GM21423 (cell line): ENCODE measurements around the gene SLC38A2.

Experiments used
- ATAC-seq: cut with Tn5 transposase; IDR thresholded peaks from one replicate; pipeline ENCODE4 v1.9.1; 2021; ENCODE audit warnings: mild to moderate bottlenecking, moderate library complexity; ENCODE audit not compliant: unreplicated experiment

The SLC38A2 gene

DNA sequence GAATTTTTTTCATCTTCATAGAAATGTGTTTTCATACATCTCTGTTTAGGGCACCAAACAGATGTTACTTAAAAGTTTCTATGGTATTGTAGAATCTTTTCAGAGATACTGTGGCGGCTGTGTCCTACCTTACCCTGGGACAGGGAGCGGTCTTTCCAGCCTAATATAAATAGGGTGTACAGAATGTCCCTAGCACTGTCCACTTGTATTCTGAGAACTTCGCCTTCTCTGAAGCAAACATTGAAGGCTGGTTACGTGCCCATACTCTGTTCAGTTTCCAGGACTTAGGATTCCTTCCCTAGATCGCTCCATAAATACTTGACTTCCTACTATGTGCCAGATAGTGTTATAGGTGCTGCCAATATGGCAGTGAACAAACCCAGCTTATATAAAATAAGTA, 24.3 kb upstream of the SLC38A2 start:
- no peak for ATAC-seq

DNA sequence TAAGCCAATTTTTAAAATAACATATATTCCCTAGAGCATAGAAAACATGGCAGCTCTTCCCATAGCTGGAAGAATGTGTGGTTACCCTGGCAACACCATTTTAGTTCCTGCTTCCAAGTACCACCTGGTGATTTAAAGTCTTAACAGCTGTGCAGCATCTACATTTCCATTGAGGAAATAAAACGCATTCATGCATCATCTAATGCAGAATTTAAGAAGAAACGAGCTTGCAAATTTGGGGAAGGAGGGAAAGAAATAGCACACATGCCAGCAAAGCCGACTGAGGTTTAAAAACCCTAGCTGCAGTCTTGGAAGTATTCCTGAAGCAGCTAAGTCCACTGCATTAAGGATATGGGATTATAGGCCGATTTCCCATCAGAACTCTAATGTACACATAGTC, 22.8 kb upstream of the SLC38A2 start:
- ATAC-seq = no peak

DNA sequence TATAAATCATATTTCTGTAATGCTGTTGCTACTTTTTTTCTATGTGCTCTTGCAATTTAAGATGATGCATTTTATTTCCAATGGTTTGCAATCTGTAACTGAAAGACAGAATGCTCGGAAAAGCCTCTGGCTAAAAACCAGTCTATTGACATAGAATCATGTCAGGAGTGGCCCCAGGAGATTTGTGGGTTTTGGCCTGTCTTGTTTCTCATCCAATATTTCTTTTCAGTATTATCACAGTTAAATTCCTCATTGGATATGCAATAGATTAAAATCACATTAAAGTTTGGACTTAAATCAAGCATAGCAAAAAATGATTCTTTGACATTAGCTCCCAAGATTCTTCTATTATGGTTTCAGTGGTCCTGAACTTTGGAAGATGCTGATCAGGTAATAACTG, 19.1 kb upstream of the SLC38A2 start:
- ATAC-seq = no peak

DNA sequence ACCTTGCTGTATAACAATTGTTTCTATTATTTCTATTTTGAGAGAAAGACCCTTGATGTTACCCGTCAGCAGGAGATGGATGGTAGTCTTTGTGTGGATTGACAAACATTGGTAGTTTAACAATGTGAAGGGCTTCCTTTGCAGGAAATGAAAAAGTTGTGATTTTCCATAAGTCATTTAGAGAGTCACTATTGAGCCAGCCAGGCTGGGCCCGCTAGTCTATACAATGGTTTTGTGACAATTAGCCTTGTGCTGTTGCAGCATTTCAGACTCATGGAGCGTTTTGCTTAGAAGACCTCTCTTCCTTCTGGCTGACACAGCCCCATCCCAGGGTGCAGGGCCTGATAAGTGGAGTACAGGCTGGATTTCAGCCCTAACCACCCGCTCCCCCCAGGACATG, 18.3 kb upstream of the SLC38A2 start:
- ATAC-seq = no peak

DNA sequence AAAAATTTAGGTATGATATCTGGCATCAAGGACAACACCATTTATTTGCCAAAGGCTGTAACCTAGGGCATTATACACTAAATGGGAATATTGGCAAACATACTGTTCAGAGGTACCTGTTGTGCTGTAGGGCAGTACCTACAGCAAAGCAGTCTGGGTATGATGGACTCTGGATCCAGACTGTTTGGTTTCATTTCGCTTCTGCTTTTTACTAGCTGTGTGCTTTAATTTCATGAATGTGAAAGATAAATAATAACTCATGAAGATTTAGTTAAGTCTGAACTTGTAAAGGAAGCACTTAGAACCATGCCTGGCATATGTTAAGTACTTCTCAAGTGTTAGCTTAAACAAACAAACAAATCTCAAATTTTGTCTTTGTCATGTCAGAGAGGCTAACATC, 17.7 kb upstream of the SLC38A2 start:
- no peak for ATAC-seq

DNA sequence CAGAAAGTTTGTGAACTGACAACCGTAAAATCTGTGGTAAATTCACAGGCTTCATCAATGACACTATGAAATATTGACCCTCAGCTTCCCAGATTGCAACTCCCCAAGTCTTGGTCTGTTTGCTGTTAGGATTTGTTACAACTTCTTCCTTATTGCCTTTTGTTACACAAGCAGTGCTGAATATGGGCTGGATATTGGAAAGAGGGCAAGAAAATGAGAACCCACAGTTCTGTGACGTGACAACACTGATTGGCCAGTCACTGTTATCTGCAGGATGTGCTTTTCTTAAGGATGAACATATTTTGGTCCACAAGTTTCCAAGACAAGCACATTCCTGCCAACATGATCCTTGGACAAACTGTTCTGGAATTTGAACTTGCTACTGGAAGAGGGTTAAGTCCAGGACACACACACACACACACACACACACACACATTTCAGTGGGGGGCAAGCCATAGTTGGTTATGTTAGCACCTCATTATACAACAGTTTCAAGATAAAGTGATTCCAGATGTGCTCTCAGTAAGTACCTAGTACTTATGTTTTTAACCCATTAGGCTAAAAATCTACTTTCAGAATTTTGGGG, 16.6 kb upstream of the SLC38A2 start:
- ATAC-seq = no peak

DNA sequence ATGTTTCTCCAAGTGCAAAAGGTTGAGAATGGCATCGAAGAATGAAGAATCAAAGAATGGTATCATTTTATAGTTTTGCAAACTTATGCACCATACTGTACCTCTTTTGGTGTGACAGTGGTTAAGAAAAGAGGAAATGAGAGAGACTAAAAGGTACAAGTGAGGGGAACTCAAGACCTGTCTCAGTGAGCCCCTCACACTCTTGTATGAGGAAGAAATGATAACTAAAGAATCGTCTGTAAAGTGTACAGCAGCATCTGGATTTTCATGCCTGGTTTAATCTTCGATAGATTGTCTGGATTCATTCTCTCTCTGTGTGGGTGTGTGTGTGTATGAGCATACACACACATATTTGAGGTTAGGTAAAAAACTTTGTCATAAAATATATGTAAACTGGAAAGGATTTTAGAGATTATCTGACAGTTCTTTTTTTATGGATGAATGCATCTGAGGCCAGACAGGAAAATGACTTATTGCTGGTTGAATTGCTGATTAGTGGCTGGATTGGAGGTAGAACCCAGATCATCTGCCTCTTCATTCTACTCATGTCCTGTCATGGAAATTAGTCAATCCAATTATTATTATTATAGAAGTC, 16.0 kb upstream of the SLC38A2 start:
- ATAC-seq = peak; percentile 59

DNA sequence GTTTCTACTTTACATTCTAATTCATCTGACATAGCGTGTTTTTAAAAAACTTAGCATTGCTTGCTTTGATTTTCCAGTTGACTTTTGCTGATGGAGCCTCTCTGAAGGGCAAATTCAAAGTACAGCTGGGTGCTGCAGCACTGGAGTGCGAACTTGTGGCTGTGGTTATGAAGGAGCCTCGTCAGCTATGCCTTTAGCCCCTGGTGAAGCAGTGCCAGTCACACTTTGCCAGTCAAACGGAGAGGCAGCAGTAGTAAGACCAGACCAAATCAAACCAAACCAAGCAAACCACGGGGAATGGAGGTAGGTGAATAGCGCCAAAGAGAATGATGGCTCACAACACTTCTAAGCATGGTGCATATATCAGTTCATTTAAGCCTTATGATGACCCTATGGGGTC, 15.1 kb upstream of the SLC38A2 start:
- no peak for ATAC-seq

DNA sequence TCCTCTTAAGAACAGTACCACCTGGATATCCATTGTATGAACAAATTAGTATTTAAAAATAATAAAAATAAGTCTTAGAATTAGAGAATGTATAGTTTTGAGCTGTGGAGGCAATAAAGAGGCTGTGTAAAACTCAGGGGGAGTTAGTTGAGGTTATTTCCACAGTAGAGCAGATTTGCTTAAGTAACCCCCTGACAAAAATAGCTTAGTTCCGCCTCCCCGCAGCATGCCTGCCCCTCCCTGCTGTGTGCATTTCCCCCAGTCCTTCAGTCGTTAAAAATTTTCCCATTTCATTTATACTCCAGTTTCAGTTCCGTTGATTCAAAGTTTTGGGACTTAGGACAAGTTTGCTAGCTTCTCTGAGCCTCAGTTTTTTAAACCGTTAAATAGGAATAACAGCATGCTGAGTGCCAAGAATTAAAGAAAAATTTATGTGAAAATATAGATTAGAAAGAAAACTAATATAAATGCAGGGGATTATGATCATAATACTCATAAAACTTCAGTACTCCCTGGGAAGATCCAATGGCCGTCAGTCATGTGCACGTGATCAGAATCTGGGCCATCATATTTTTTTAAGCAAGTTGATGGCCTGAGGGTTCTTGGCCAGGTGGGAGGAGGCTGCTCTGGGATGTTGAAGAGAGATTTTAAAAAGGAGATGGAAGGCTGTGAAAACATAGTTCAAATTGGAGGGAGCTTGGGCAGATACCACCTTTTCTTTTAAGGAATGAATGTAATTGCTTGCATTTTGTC, 14.5 kb upstream of the SLC38A2 start:
- peak; percentile 18 for ATAC-seq

DNA sequence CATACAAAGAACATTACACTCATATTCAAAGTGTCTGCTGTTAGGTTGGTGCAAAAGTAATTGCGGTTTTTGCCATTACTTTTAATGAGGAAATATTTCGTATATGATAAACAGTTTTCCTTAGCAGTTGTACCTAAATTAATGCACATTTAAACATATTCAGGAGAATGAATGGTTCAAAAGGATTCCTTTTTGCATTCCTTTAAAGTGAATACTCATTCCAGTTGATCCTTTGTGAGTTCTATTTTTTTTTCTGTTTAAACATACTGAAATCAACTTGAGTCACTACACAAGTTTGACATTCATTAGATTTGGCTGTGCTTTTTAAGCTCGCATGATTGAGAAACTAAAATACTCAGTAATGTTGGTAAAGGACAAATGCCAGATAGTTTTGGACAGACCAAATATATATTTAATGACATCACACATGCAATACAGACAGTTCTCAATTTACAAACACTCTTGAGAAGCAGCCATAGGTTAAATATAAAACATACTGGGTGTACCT, 13.8 kb upstream of the SLC38A2 start:
- no peak for ATAC-seq

DNA sequence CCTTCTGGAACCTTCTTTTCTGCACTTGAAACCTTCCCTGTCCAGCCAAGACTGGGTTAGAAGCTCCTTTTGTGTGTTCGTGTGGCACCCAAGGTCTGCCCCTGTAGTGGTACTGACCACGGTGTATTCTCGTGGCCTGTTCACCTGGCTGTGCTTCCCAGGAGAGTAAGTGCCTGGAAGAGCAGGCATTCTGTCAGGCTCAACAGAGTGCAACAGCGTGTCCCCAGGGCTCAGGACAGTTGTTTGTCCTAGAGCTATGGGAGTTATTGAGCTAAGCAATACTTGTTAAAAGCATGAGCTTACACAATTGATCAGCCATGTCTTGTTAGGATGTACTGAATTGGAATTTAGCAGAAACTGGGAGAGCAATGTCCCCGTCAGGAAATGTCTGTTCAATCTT, 12.9 kb upstream of the SLC38A2 start:
- no peak for ATAC-seq

DNA sequence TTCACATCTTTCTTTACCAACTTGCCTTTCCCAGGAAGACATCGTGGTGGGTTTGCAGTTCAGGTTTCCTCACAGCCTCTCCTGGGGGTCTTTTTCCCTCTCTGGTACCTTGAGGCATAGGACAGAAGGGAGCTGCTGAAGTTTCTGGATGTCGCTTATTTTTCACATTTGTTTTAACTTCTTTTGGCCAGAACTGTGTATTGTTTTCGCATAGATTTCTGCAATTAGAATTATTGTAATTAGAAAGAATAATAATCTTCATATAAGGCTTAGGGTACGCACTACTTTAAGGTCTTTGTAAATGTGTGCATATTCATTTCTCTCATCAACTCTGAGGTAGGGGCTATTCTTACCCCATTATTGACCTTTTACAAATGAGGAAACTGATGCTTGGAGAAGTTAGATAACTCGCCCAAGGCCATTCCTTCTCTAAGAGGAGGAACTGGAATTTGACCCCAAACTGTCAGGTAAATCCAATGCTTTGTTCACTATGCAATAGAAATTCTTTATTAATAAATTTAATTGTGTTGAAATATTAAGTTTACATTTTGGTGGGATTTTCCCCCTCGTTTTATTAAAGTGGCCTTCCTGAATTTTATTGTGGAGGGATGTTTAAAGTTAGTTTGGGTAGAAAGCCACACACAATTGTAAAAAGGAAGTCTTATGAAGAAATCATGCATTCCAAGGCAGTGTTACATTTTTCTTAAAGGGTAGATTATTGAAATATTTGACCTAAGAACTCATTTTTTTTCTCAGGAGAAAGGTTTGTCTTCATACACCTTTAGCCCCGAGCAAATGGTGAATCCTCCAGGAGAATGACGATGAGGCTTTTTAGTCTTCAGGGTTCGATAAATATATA, 12.1 kb upstream of the SLC38A2 start:
- no peak for ATAC-seq

DNA sequence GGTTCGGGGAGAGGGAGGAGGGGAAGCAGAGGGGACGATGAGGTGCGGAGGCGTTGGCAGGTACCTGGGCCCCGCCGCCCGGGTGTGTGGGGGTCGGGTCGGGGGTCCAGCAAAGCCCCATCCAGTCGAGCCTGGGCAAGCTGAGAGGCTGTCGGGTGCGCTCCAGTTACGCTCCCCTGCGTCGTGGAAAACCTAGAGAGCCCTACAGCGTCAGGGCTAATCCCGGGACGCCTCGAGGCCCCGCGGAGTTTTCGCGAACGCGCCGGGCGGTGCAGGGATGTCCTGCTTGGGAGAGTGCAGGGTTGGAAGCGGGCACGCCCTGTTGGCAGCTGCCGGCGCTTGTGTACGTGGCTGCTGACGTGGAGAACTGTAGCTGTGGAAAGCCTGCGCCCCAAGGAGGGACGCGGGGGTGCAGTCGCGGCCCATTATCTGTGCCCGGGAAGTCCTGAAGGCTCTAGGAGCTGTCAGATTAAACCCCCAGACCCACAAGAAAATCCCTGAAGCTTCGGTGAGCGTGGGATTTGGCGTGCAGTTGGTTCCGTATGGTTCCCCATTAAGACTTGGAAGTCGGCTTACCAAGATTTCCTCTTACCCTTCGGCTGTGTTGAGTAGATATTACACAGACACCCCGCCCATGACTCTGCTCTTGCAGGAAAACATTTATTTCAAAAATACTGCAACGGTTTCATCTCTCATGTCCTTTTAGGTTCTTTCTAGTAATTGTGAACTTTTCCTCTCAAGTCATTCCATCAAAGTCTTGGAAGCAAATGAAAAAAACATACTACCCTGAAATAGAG, 11.3 kb upstream of the SLC38A2 start:
- peak; percentile 32 for ATAC-seq

DNA sequence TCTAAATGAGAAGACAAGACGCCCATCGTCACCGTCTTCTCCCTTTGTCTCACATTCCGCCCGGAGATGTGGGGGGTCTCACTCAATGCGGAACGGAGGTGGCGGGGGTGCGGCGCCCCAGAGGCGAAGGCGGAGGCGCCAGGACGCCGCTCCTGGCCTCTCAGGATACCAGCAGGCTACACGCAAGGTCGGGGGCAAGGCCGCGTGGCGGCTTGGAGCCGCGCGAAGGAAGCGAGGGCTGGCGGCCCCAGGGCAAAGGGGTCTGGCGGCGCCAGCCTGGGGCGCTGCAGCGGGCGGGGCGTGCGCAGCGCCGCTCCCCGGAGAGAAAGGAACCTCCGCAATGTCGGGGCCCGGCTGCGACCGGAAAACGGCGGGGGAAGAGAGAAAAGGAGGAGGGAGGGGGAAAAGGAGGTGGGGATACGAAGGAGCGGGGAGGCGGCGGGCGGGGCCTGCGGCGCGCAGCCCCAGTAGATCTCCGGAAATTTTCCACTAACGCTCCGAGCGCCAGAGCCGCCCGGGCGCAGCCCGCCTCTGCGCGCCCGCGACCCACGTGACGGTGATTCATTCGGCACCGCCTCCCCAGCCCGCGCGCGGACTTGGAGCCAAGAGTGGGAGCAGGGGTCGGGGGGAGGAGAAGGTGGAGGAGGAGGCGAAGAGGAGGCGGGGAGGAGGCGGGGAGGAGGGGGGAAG, 10.5 kb upstream of the SLC38A2 start:
- peak; percentile 70 for ATAC-seq

DNA sequence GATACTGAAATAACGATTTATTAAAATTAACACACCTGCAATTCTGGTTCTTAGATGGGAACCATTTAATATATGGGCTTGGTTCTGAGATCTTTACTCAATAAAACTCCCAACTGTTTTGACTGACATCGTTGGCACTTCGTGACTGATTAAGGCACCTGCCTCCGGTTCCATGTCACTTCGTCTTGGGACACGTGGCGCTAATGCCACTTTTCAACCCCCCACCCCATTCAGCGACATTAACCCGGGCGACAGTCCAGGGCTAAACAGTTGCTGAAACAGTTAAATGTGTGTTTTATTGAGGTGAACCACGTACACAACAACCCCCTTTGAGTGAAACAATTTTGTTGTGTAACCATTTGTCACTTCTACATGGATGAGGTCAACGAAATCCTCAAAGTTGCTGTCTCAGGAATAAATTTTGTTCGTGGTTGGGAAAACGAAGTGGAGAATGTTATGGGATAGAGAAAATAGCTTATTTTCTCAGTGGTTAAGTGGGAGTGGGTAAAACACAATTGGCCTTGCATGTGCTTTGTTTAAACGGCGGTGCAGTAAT, 9.9 kb upstream of the SLC38A2 start:
- ATAC-seq = no peak

DNA sequence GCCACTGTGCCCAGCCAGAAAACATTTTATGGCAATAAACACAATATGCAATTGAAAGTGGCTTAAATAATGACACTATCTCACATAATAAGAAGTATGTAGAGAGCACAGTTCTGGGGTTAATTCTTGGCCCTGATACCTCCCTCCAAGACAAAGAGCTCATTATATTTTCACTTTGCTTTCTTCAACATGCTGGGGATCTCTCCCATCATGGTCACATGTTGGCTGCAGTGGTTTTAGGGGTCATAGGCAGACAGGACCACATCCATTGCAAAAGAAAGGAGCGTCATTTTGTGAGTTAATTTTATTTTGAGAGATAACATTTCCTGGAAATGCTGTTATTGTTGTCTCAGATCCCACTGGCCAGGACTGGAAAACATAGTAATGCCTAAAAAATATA, 8.3 kb upstream of the SLC38A2 start:
- no peak for ATAC-seq

DNA sequence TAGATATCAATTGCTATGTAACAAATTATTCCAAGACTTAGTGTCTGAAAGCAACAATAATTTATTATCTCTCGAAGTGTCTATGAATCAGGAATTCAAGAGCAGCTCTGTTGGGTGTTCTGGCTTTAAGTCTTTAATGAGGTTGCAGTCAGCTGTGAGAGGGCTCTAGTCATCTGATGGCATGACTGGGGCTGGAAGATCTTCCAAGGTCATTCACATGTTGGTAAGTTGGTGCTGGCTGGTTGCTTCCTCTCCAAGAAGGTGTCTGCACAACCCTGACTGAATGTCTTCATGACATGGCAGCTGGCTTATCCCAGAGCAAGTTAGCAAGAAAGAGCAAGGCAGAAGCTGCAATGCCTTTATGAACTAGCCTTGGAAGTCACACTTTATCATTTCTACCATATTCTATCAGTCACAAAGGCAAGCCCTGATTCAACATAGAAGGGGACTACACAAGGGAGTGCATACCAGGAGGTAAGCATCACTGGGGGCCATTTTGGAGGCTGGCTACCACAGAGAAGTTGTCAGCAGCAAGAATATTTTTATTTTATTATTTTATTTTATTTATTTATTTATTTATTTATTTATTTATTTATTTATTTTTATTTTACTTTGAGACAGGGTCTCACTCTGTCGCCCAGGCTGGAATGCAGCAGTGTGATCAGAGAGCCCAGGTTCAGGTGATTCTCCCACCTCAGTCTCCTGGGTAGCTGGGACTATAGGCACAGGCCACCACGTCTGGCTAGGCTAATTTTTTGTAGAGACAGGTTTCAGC, 7.6 kb upstream of the SLC38A2 start:
- ATAC-seq = no peak

DNA sequence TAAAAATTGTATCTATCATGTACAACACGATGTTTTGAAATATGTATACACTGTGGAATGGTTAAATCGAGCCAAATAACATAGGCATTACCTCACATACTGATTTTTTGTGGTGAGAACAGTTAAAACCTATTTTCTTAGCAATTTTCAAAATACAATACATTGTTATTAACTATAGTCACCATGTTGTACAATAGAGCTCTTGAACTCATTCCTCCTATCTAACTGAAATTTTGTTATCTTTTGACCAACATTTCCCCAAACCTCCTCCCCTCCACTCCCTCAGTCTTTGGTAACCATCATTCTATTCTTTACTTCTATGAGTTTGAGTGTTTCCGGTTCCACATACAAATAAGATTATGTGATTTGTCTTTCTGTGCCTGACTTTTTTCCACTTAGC, 6.8 kb upstream of the SLC38A2 start:
- ATAC-seq = no peak

DNA sequence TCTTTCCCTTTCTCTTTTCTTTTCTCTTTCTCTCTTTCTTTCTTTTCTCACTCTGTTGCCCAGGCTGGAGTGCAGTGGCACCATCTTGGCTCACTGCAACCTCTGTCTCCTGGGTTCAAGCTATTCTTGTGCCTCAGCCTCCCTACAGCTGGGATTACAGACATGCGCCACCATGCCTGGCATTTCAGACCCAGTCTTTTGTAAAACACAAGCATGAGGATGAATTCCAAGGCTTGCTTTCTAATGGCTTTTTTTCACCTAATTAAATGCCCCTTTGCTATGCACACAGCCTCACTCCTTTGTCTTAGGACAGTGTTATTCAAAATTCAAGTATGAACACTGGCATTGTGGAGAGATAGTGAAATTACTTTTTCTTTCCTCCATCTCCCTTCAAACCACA, 6.0 kb upstream of the SLC38A2 start:
- ATAC-seq = no peak
